Ovary (tissue), 9 donors: ENCODE results near the gene ARMCX6. TPM values are rescaled to one million over a fixed set of nuclear protein-coding genes. Genes with fewer than 3 reads are reported as not detected.

Experiments used
- DNase-seq, 5 donors: peaks; one replicate each; pipeline ENCODE4 v3.0.0-alpha.2; 2019 to 2020
- H3K27ac ChIP-seq, 2 donors: fragments of 200-600 bp; one replicate each; pipeline versions ENCODE4 v1.5.1 to v1.8.0; 2019 to 2022
- H3K27me3 ChIP-seq: fragments of 200-600 bp; one replicate; pipeline ENCODE4 v1.8.0; 2022
- H3K36me3 ChIP-seq: fragments of 200-600 bp; sonication (generic); one replicate; pipeline ENCODE4 v1.5.1; 2019
- H3K4me1 ChIP-seq: one replicate; pipeline ENCODE4 v1.8.1; 2013; ENCODE audit warnings: mild to moderate bottlenecking, moderate library complexity; ENCODE audit not compliant: insufficient read depth
- H3K4me3 ChIP-seq: fragments of 200-600 bp; sonication (generic); one replicate; pipeline ENCODE4 v1.5.1; 2017
- H3K9me3 ChIP-seq, 2 donors: fragments of 200-600 bp in 1 of 2; sonication (generic) in 1 of 2; one replicate each; pipeline versions ENCODE4 v1.5.1 to v1.8.1; 2013 to 2019; ENCODE audit warnings: mild to moderate bottlenecking in 1 of 2, moderate library complexity in 1 of 2
- EP300 ChIP-seq: sonication (generic); formaldehyde crosslinking; IDR thresholded peaks from one replicate; pipeline ENCODE4 v1.6.1; 2017; ENCODE audit warnings: antibody characterized with exemption
- POLR2A ChIP-seq: fragments of 450-650 bp; IDR thresholded peaks from one replicate; pipeline ENCODE4 v1.6.1; 2017; ENCODE audit warnings: antibody characterized with exemption, mild to moderate bottlenecking, moderate library complexity
- WGBS, 3 donors: extraction: QIAGEN DNeasy Blood & Tissue Kit in 1 of 3; methylation state at CpG; one replicate each; pipeline versions ENCODE4 v1.1.5 to v1.1.7; 2013 to 2017; 5-methylcytosine and 5-hydroxymethylcytosine counted together
- intact Hi-C, 4 donors: fragments of 100-400 bp; cut with DNase I; formaldehyde crosslinking; loops; one replicate each; pipeline versions ENCODE4 v1.11.0 to v1.15.1; 2022 to 2023
- polyA plus RNA-seq, 2 donors: library from polyadenylated mRNA; stranded (reverse); fragments of 200-250 nt in 1 of 2; fragments of 350-450 nt in 1 of 2; fragmentation: Illumina TruSeq in 1 of 2; extraction: RNeasy Lipid Tissue Mini Kit (QIAGEN cat#74804) in 1 of 2; gene quantifications; one replicate each; pipeline ENCODE4 v1.2.3, GENCODE V29; 2013 to 2014
- small RNA-seq: library from RNA; depleted of rRNA; stranded (forward); fragments of <200 nt; gene quantifications from one replicate; pipeline ENCODE3, GENCODE V24; 2016
- total RNA-seq, 7 donors: library from RNA; depleted of rRNA in 2 of 7; stranded (reverse); fragments of >200 nt in 2 of 7; fragmentation: NEBNext Ultra II Directional in 3 of 7; extraction: Animal tissue kit (Norgen Biotek cat#: 25700) in 3 of 7; gene quantifications; one replicate each; pipeline versions ENCODE4 v1.1.0 to v1.2.4, GENCODE V29; 2016 to 2023
- TF ChIP-seq, protein P1 (sequence below), 3 donors: fragments of 450-650 bp in 2 of 3; fragments of 200-600 bp in 1 of 3; IDR thresholded peaks; one replicate each; pipeline versions ENCODE4 v1.5.1 to v1.8.0; 2016 to 2022; ENCODE audit warnings: antibody characterized with exemption in 3 of 3, mild to moderate bottlenecking in 1 of 3
- donor health status: DM: no; HTN: no; CAD: no; lungs with moderate emphysema.
- donor health status: DM: no; HTN: no; CAD: no.
- donor health status: Bipolar disorder and iron deficiency.
- donor health status: DM: yes; HTN: yes; CAD: no.
- donor health status: DM: no; HTN: no; CAD: no.
- donor health status: DM: yes; HTN: yes; CAD: no.

The ARMCX6 gene
- total and polyA plus RNA-seq, 9 donors, result 13.7 to 76.8 (median 34.9) TPM

DNA sequence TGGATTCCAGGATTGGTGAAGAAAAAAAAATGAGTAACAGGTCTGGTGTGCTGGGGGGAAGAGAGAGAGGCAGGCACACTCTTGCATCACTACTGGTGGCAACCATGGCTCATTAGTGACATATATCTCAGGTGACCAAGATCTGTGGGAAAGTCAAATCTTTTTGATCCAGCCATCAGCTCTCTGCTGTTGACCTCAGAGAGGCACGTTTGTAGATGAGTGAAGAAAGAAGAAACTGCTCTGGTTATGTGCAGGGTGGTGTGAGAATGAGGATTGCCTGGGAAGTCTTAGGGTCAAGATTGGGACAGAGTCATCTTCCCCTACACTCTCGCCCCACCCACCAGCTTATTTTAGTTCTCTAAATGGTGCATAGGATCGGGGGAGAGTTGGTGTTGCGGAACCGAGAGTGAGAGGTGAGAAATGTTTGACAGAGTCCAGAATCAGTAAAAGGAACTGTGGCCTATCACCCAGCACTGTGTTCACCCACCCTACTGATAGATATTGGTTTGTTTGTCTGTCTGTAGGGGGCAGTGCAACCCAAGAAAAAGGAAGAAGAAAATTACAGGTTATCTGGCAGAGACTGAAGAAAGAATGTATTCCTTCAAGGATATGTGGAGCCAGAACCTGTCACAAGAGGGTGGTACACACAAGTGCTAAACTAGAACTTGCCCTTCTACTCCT, 21.9 kb downstream of the ARMCX6 start:
- Histone ChIP-seq H3K4me1 (no peaks in the 10 kb centered on the region), H3K27ac (no peak overlapping the region), H3K9me3 (no peaks in the 10 kb centered on the region), H3K36me3 (no peaks in the 10 kb centered on the region), H3K4me3 (no peak overlapping the region), H3K27me3 (no peaks in the 10 kb centered on the region)
- intact Hi-C loops, result loop anchor here in 3 of 4 donors (10.0 kb wide), 2 partner anchors 199 to 209 kb away; no protein-coding TSS in a partner anchor
- TF ChIP-seq, protein P1, sequence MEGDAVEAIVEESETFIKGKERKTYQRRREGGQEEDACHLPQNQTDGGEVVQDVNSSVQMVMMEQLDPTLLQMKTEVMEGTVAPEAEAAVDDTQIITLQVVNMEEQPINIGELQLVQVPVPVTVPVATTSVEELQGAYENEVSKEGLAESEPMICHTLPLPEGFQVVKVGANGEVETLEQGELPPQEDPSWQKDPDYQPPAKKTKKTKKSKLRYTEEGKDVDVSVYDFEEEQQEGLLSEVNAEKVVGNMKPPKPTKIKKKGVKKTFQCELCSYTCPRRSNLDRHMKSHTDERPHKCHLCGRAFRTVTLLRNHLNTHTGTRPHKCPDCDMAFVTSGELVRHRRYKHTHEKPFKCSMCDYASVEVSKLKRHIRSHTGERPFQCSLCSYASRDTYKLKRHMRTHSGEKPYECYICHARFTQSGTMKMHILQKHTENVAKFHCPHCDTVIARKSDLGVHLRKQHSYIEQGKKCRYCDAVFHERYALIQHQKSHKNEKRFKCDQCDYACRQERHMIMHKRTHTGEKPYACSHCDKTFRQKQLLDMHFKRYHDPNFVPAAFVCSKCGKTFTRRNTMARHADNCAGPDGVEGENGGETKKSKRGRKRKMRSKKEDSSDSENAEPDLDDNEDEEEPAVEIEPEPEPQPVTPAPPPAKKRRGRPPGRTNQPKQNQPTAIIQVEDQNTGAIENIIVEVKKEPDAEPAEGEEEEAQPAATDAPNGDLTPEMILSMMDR (IDR thresholded peaks at IDR 0.05), result peak in 2 of 3 donors; percentile 41 to 45
- TF ChIP-seq EP300 (no peak), POLR2A (no peak)
- WGBS, 3 donors, result 11 to 14% (median 12%) methylated on average over 5 of the region's 5 CpGs
- DNase-seq, result peak in 1 of 5 donors; percentile 30

Small RNA genes within 50 kb of the gene (small RNA-seq; reads per million reads assigned to genes)
- gene RNU6-30P, result not detected

Other genes starting within 250 kb of the ARMCX6 start
- gene BTK, start 231.8 kb downstream of the ARMCX6 start, total RNA-seq, result 1 to 10 TPM in 5 of 7 donors, under 1 TPM in 2; 0.81 to 4.3 (median 1.3) TPM
- gene BTK, start 231.8 kb downstream of the ARMCX6 start, polyA plus RNA-seq, result 1 to 10 TPM in 1 of 2 donors, under 1 TPM in 1; 0.81 to 7.5 TPM
- gene RPL36A, start 227.0 kb downstream of the ARMCX6 start, total RNA-seq, result 1,000 to 10,000 TPM in 1 of 7 donors, 100 to 1,000 TPM in 6; 405 to 2,882 (median 518) TPM
- 1,000 to 10,000 TPM; 3,045 to 5,275 TPM for gene RPL36A, start 227.0 kb downstream of the ARMCX6 start, polyA plus RNA-seq
- gene GLA, start 210.1 kb downstream of the ARMCX6 start, total RNA-seq, result 10 to 100 TPM; 10.1 to 21.5 (median 15.8) TPM
- gene GLA, start 210.1 kb downstream of the ARMCX6 start, polyA plus RNA-seq, result 10 to 100 TPM; 17.0 to 29.9 TPM
- gene HNRNPH2, start 209.8 kb downstream of the ARMCX6 start, total RNA-seq, result 10 to 100 TPM; 46.4 to 79.6 (median 63.3) TPM
- gene HNRNPH2, start 209.8 kb downstream of the ARMCX6 start, polyA plus RNA-seq, result 10 to 100 TPM; 52.9 to 73.1 TPM
- 10 to 100 TPM; 17.3 to 47.5 (median 32.0) TPM for gene ARMCX4, start 132.5 kb downstream of the ARMCX6 start, total RNA-seq
- 10 to 100 TPM; 18.8 to 19.3 TPM for gene ARMCX4, start 132.5 kb downstream of the ARMCX6 start, polyA plus RNA-seq
- gene ARMCX1, start 67.5 kb downstream of the ARMCX6 start, total RNA-seq, result 10 to 100 TPM; 33.7 to 58.2 (median 48.0) TPM
- gene ARMCX1, start 67.5 kb downstream of the ARMCX6 start, polyA plus RNA-seq, result 10 to 100 TPM; 53.8 TPM
- 10 to 100 TPM; 37.8 to 68.8 (median 57.6) TPM for gene ARMCX3, start 5.2 kb upstream of the ARMCX6 start, total RNA-seq
- 10 to 100 TPM; 37.5 to 56.5 TPM for gene ARMCX3, start 5.2 kb upstream of the ARMCX6 start, polyA plus RNA-seq
- 10 to 100 TPM; 36.4 to 90.4 (median 73.7) TPM for gene ARMCX2, start 41.9 kb upstream of the ARMCX6 start, total RNA-seq
- gene ARMCX2, start 41.9 kb upstream of the ARMCX6 start, polyA plus RNA-seq, result 10 to 100 TPM; 48.0 to 77.1 TPM